H1 (cell line): ENCODE measurements around the gene PTPRE. TPM values are rescaled to one million over a fixed set of nuclear protein-coding genes. Genes with fewer than 3 reads are reported as not detected.

Experiments used
- CTCF ChIA-PET: fragments of 300-600 bp; sonication (Branson Sonifier 250); formaldehyde crosslinking; loops from one replicate; lab custom pipeline; 2021; ENCODE audit not compliant: partially characterized antibody; lab: Charles Lee
- POLR2A ChIA-PET: fragments of 300-600 bp; sonication (Branson Sonifier 250); formaldehyde crosslinking; loops from one replicate; lab custom pipeline; 2021; ENCODE audit warnings: inconsistent platforms; ENCODE audit not compliant: partially characterized antibody; lab: Charles Lee
- DNase-seq, 2 experiments: peaks; one replicate each; pipeline versions ENCODE4 v3.0.0 to v3.0.0-alpha.2; 2010 to 2022; ENCODE audit warnings: low spot score in 2 of 2, low read depth in 1 of 2, mixed read lengths in 1 of 2
- FAIRE-seq: peaks from 2 replicates; lab custom pipeline; 2011; peaks lifted over from hg19 to GRCh38; lab: Jason Lieb, UNC
- H2AFZ ChIP-seq: 2 replicates; pipeline ENCODE4 v1.8.1; 2012; ENCODE audit warnings: low read length, inconsistent platforms
- H2AK5ac ChIP-seq: 2 replicates; pipeline ENCODE4 v1.6.1; 2013; ENCODE audit warnings: low read depth, low read length
- H2BK120ac ChIP-seq: replicated peaks from 2 replicates; pipeline ENCODE3; 2013; ENCODE audit warnings: low read depth, low read length, inconsistent platforms
- H2BK12ac ChIP-seq: 2 replicates; pipeline ENCODE4 v1.6.1; 2013; ENCODE audit warnings: low read depth, low read length
- H2BK15ac ChIP-seq: 2 replicates; pipeline ENCODE4 v1.6.1; 2013; ENCODE audit warnings: low read length
- H2BK20ac ChIP-seq: 2 replicates; pipeline ENCODE4 v1.6.1; 2013; ENCODE audit warnings: low read length
- H2BK5ac ChIP-seq: 2 replicates; pipeline ENCODE4 v1.6.1; 2013; ENCODE audit warnings: low read depth, low read length
- H3K14ac ChIP-seq: 2 replicates; pipeline ENCODE4 v1.6.1; 2013; ENCODE audit warnings: inconsistent platforms; ENCODE audit not compliant: insufficient read length
- H3K18ac ChIP-seq: 2 replicates; pipeline ENCODE4 v1.6.1; 2013; ENCODE audit warnings: low read length; ENCODE audit errors: extremely low read depth
- H3K23ac ChIP-seq: 2 replicates; pipeline ENCODE4 v1.6.1; 2013; ENCODE audit warnings: inconsistent platforms; ENCODE audit not compliant: insufficient read length
- H3K23me2 ChIP-seq: 2 replicates; pipeline ENCODE4 v1.6.1; 2013; ENCODE audit warnings: low read depth, low read length
- H3K27ac ChIP-seq: 2 replicates; pipeline ENCODE4 v1.6.1; 2011; ENCODE audit warnings: low read depth, low read length, inconsistent platforms
- H3K27me3 ChIP-seq, 4 experiments: replicated peaks in 1 of 4; 1 replicate in 1 of 4; 2 replicates in 3 of 4; pipeline versions ENCODE4 v1.6.1 to v1.8.1; 2011 to 2013; ENCODE audit warnings: low read length in 3 of 4, mild to moderate bottlenecking in 3 of 4, inconsistent platforms in 2 of 4, mixed read lengths in 2 of 4, moderate library complexity in 1 of 4; ENCODE audit not compliant: control insufficient read depth in 3 of 4, insufficient read depth in 3 of 4; ENCODE audit errors: extremely low read depth in 1 of 4
- H3K36me3 ChIP-seq, 4 experiments: 2 replicates each; pipeline versions ENCODE4 v1.6.1 to v1.8.1; 2011 to 2013; ENCODE audit warnings: mild to moderate bottlenecking in 4 of 4, low read length in 3 of 4, moderate library complexity in 2 of 4, control low read depth in 1 of 4, inconsistent platforms in 1 of 4; ENCODE audit not compliant: insufficient read depth in 4 of 4, control insufficient read depth in 2 of 4
- H3K4ac ChIP-seq: replicated peaks from 2 replicates; pipeline ENCODE3; 2013; ENCODE audit warnings: low read length, low read depth, mixed read lengths, inconsistent platforms; ENCODE audit not compliant: insufficient read length
- H3K4me1 ChIP-seq, 4 experiments: replicated peaks in 1 of 4; 1 replicate in 1 of 4; 2 replicates in 3 of 4; pipeline versions ENCODE4 v1.6.1 to v1.8.1; 2011 to 2013; ENCODE audit warnings: low read length in 3 of 4, inconsistent platforms in 2 of 4, mixed read lengths in 1 of 4; ENCODE audit not compliant: insufficient read depth in 4 of 4, control insufficient read depth in 3 of 4
- H3K4me2 ChIP-seq, 2 experiments: 2 replicates each; pipeline versions ENCODE4 v1.6.1 to v1.8.1; 2011 to 2013; ENCODE audit warnings: low read depth in 2 of 2, low read length in 2 of 2, control low read depth in 1 of 2, inconsistent platforms in 1 of 2, mild to moderate bottlenecking in 1 of 2; ENCODE audit not compliant: insufficient read depth in 1 of 2
- H3K4me3 ChIP-seq, 4 experiments: fragments of 200-600, 300-600 bp in 1 of 4; sonication (generic), shearing (Covaris generic), sonication (Bioruptor Twin) in 1 of 4; 2 replicates each; pipeline versions ENCODE4 v1.5.1 to v1.8.1; 2011 to 2016; ENCODE audit warnings: low read length in 4 of 4, low read depth in 3 of 4, control low read depth in 2 of 4, inconsistent platforms in 2 of 4, mild to moderate bottlenecking in 2 of 4, mixed read lengths in 1 of 4, moderate library complexity in 1 of 4; ENCODE audit not compliant: insufficient read depth in 2 of 4; ENCODE audit errors: extremely low read depth in 1 of 4
- H3K56ac ChIP-seq: replicated peaks from 2 replicates; pipeline ENCODE3; 2013; ENCODE audit warnings: low read depth, mild to moderate bottlenecking, mixed read lengths, low read length, inconsistent platforms; ENCODE audit not compliant: insufficient read length
- H3K79me1 ChIP-seq: 2 replicates; pipeline ENCODE4 v1.6.1; 2013; ENCODE audit warnings: low read depth, low read length, control low read depth
- H3K79me2 ChIP-seq, 2 experiments: 2 replicates each; pipeline versions ENCODE4 v1.6.1 to v1.8.1; 2012 to 2013; ENCODE audit warnings: low read length in 2 of 2, mild to moderate bottlenecking in 2 of 2, inconsistent platforms in 1 of 2; ENCODE audit not compliant: insufficient read depth in 2 of 2, control insufficient read depth in 1 of 2
- H3K9ac ChIP-seq, 4 experiments: replicated peaks in 1 of 4; 1 replicate in 1 of 4; 2 replicates in 3 of 4; pipeline versions ENCODE4 v1.6.1 to v1.8.1; 2011 to 2013; ENCODE audit warnings: low read depth in 3 of 4, low read length in 3 of 4, control low read depth in 2 of 4, mild to moderate bottlenecking in 2 of 4, moderate library complexity in 2 of 4, inconsistent platforms in 1 of 4; ENCODE audit errors: extremely low read depth in 1 of 4
- H3K9me3 ChIP-seq, 2 experiments: 2 replicates each; pipeline versions ENCODE4 v1.6.1 to v1.8.1; 2012 to 2013; ENCODE audit warnings: mild to moderate bottlenecking in 2 of 2, moderate library complexity in 2 of 2, control low read depth in 1 of 2, inconsistent platforms in 1 of 2, low read depth in 1 of 2, low read length in 1 of 2, mixed read lengths in 1 of 2; ENCODE audit not compliant: insufficient read depth in 2 of 2
- H4K20me1 ChIP-seq, 2 experiments: replicated peaks in 1 of 2; 2 replicates each; pipeline versions ENCODE3 to v1.8.1; 2011 to 2013; ENCODE audit warnings: inconsistent platforms in 2 of 2, low read length in 2 of 2, mild to moderate bottlenecking in 1 of 2; ENCODE audit not compliant: insufficient read depth in 2 of 2, control insufficient read depth in 1 of 2
- H4K5ac ChIP-seq: 2 replicates; pipeline ENCODE4 v1.6.1; 2013; ENCODE audit warnings: low read length, low read depth, mixed read lengths, inconsistent platforms; ENCODE audit not compliant: insufficient read length
- H4K8ac ChIP-seq: 2 replicates; pipeline ENCODE4 v1.8.0; 2013; ENCODE audit warnings: mild to moderate bottlenecking, moderate library complexity, low read length, inconsistent platforms; ENCODE audit not compliant: insufficient read depth; ENCODE audit errors: extremely low read depth
- H4K91ac ChIP-seq: replicated peaks from 2 replicates; pipeline ENCODE3; 2013; ENCODE audit warnings: low read length, mixed read lengths, inconsistent platforms; ENCODE audit not compliant: insufficient read length
- CEBPB ChIP-seq: IDR thresholded peaks from 2 replicates; pipeline ENCODE4 v1.6.1; 2012; ENCODE audit warnings: low read depth, low read length
- HDAC6 ChIP-seq: IDR thresholded peaks from one replicate; pipeline ENCODE4 v1.7.1; 2012; ENCODE audit warnings: low read depth, mild to moderate bottlenecking, inconsistent platforms, low read length, moderate library complexity
- NRF1 ChIP-seq: IDR thresholded peaks from 2 replicates; pipeline ENCODE4 v1.6.1; 2011; ENCODE audit warnings: mild to moderate bottlenecking, low read depth, low read length, improper control_type of control experiment
- WGBS, 2 experiments: shearing (Covaris generic) in 1 of 2; methylation state at CpG; one replicate each; pipeline versions ENCODE4 v1.1.6 to v1.1.7; 2013 to 2015; ENCODE audit warnings: low lambda C conversion rate in 2 of 2, mixed read lengths in 2 of 2, inconsistent platforms in 1 of 2, low coverage in 1 of 2, missing lambda C conversion rate in 1 of 2; ENCODE audit not compliant: insufficient replicate concordance in 2 of 2, insufficient coverage in 1 of 2, insufficient read length in 1 of 2; ENCODE audit errors: extremely low coverage in 1 of 2, missing lambda C conversion rate in 1 of 2; 5-methylcytosine and 5-hydroxymethylcytosine counted together
- polyA plus RNA-seq, 7 experiments: library from polyadenylated mRNA; depleted of rRNA in 3 of 7; stranded (reverse) in 5 of 7; unstranded in 2 of 7; fragments of >200 nt in 5 of 7; fragments of 200-250 nt in 2 of 7; gene quantifications; 1 replicate in 5 of 7; 2 replicates in 1 of 7; 4 replicates in 1 of 7; pipeline versions ENCODE4 v1.2.1 to v1.2.3, GENCODE V29; 2011 to 2013; ENCODE audit warnings: missing spikeins in 2 of 7, mixed read lengths in 2 of 7
- total RNA-seq: library from RNA; stranded (reverse); fragmentation: NEBNext Ultra II Directional; extraction: Animal tissue kit (Norgen Biotek cat#: 25700); gene quantifications from 2 replicates; pipeline ENCODE4 v1.2.1, GENCODE V29; 2021

Gene PTPRE
- total and polyA plus RNA-seq, 2 of the 8 experiments (the other 6 are each of a cell fraction or from before 2014, with no cell fraction given): 0.33 to 0.54 TPM

- 88% methylated on average over 1 of the region's 1 CpG; no CpG with 5 or more reads in 1 of the 2 experiments for WGBS, 2 experiments
- Histone ChIP-seq H3K4ac (no peak overlapping the region), H2BK120ac (no peak overlapping the region), H2BK20ac (no peak overlapping the region), H3K23ac (no peak overlapping the region), H4K91ac (no peak overlapping the region), H3K56ac (no peak overlapping the region), H4K8ac (no peak overlapping the region), H2BK5ac (0 out of 2 replicates have a peak overlapping the region, but pooled peaks have one; percentile 5), H3K9me3 (no peaks in the 10 kb centered on the region), H3K9ac (no peak overlapping the region), H3K23me2 (no peaks in the 10 kb centered on the region), H3K27me3 (no peaks in the 10 kb centered on the region), H2AK5ac (no peak overlapping the region), H4K20me1 (no peaks in the 10 kb centered on the region), H3K27ac (no peak overlapping the region), H3K79me1 (no peaks in the 10 kb centered on the region), H3K4me1 (peaks cover 6 to 8% (median 6%) of the 10 kb centered on the region in 4 experiments), H3K18ac (peak overlapping the region; percentile 15; the same call in 1 of the 2 replicates), H3K4me3 (no peak overlapping the region), H3K36me3 (no peaks in the 10 kb centered on the region), H2BK15ac (no peak overlapping the region), H2BK12ac (peak overlapping the region; percentile 46), H4K5ac (no peak overlapping the region), H2AFZ (no peak overlapping the region), H3K79me2 (no peaks in the 10 kb centered on the region), H3K14ac (no peak overlapping the region), H3K4me2 (0 out of 4 replicates have a peak overlapping the region, but pooled peaks of 1 of the 2 experiments have one; percentile 19)
- DNase-seq (no peak), FAIRE-seq (no peak)
- ChIA-PET CTCF (interaction anchor here (1.0 to 1.4 kb wide), 2 partner anchors 9 to 114 kb away, joined by 3 to 4 read pairs; no protein-coding TSS in a partner anchor), POLR2A (no interaction called here)
- no peak for TF ChIP-seq NRF1
- no peak for TF ChIP-seq CEBPB
- TF ChIP-seq HDAC6: no peak
These were observed 61.8 kb downstream of the PTPRE start for GRCh38 chr10:127968659-127969058.
